NCI-H345 treated with DMSO at 0.1 percent for 48 hours (cell line): ENCODE data around the gene COL16A1.

Experiments
- DNase-seq: peaks from one replicate; lab custom pipeline; 2025; ENCODE audit not compliant: unreplicated experiment; lab: John Stamatoyannopoulos, UW

The COL16A1 gene

DNA sequence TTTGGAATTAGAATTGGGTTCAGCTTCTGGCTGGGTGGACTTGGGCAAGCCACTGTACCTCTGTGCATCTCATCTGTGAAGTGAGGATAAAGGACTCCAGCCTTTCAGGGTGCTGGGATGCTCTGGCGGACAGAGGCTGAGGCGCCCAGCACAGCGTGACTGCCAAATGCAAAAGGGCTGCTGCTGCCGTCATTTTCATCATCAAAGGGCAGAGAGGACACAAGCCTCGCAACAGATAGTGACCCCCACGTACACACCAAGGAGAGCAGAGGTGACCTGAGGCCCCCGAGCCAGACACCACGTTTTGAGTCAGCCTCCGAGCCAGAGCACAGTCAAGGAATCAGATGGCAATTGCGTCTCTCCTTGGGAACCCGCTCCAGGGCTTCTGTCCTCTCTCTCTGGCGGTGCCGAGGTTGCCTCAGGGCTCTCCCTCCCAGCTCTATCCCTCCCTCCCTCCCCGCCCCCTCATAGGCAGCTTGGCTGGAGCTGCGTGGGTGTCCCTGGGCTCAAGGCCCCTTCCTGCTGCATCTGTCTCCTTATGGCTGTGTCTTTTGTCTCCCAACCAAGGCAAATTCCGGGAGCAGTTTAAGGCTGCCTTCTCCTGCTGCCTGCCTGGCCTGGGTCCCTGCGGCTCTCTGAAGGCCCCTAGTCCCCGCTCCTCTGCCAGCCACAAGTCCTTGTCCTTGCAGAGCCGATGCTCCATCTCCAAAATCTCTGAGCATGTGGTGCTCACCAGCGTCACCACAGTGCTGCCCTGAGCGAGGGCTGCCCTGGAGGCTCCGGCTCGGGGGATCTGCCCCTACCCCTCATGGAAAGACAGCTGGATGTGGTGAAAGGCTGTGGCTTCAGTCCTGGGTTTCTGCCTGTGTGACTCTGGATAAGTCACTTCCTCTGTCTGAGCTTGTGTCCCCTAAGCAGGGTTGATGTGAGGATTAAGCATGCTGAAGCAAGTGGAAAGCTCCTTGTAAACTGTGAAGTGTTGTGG is 77.3 kb downstream of the COL16A1 start:
- DNase-seq, result no peak

DNA sequence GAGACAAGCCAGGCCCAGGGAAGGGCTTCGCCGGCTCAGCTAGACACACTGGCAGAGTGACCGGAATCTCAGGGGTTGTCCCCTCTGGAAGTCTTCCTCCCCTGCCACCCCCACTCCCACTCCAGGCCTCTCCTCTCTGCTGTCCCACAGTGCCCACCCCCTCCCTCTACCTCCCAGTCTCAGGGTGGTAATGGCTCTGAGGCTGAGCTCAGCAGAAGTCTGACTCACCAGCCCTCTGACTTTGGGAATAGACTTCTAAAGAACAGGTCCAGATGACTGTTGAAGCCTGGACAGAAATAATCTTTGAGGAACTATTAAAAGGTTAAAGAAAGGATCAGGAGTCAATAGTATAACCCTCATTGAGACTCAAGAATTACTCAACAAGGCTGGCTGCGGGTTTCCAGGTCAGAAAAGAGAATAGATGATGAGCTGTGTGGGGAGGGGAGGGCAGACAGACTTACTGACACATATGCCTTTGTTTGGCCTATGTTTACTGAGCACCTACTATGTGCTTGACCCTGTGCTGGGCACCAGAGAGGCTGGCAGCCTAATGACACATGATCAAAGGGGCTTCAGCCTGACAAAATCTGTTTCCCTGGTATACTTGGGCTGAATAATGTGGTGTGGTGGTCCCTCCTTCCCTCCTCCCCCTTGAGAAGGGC is 78.1 kb downstream of the COL16A1 start:
- DNase-seq, result no peak

DNA sequence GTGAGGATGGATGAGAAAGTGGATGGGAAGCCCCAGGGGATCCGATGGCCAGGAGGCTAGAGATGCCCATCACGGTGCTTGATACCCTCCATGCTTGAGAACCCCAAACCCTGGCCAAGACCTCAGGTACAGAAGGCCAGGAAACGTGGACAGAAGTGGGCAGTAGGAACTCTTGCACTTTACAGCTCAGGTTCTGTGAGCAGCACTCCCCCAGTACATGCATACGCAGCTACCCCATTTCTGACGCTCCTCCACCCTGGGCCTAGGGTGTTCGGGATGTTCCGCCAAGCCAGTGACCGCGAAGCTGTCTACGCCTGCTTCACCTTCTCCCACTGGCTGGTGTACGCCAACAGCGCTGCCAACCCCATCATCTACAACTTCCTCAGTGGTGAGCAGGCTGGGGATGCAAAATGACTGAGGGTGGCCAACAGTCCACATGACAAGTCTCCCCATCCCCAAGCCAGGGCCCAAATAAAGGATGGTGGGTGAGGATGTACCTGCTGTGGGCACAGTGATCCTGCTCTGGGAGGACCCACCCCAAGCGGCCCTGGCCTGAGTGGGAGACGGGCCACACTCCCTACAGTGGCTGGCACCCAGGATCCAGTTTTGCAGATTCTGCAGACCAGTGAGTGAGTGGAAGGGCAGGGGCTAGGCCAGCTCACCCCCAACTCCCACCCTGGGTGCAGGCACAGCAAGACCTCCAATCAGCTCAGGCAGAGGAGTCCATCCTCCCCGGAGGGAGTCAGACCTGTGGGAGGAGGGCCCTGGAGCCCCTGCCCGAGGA is 78.9 kb downstream of the COL16A1 start:
- no peak for DNase-seq

DNA sequence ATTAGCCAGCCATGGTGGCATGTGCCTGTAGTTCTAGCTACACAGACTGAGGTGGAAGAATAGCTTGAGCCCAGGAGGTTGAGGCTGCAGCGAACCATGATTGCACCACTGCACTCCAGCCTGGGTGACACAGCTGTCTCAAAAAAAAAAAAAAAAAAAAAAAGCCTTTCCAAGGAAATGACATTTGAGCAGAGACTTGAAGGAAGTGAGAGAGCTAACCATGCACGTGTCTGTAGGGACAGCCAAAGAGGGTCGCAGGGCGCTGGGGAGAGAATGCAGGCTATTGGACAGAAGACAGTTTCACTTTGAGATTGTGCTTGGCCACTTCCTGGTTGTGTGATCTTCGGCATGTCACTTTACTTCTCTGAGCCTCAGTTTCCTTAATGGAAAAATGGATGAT is 79.5 kb downstream of the COL16A1 start:
- DNase-seq, result no peak

DNA sequence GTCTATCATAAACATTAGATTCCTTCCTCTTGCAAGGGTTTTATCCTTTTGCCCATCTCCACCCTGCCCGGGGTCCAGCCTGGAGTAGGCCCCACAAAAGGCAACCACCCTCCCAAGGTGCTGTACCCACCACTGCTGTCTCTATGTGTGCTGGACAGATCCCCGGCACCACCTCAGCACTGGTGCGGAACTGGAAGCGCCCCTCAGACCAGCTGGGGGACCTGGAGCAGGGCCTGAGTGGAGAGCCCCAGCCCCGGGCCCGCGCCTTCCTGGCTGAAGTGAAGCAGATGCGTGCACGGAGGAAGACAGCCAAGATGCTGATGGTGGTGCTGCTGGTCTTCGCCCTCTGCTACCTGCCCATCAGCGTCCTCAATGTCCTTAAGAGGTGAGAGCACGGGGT is 80.5 kb downstream of the COL16A1 start:
- no peak for DNase-seq

DNA sequence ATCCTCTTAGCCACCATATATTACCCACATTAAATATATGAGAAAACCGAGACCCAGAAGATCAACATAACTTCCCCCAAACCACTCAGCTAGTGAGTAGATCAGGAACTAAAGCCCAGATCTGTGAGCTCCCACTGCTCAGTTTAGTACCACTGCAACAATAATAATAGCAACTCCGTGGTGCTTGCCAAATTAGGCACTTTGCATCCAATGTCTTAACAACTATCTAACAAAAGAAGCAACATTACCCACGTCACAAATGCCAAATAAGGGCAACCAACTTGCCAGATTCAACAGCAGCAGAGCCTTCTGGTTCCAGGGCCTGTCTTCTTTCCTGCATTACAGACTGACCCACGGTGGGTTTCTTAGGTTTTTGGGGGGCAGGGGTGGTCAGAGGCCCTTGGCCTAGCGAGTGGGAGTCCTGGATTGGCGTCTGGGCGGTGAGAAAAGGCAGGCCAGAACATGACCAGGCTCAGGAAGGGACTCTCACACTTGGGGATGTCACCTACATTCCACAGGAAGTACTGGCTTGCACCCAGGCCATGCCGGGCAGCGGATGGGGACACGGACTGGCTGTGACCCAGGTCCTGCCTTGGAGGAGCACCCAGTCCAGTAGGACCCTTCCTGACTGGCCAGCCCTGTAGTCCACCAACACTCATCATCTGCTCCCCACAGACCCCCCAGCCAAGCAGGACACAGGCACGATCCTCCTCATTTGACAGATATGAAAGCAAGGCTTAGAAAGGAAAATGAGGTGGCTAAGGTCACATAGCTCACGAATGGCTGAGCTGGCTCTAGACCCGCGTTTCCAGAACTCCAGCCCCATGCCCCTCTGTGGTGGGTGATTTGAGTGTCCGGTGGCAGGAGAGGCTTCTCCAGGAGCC is 81.7 kb downstream of the COL16A1 start:
- DNase-seq, result no peak

DNA sequence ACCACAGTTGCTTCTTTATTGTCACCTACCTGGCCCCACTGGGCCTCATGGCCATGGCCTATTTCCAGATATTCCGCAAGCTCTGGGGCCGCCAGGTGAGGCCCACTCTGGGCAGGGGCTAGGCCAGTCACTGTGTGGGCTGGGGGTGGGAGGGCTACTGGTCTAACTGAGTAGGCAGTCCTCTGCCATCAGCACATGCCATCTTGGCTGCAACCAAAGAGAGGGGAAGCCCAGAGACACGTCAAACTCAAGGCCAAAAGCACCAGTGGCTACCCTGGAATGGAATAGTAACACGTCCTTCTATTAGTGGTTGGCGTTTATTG is 82.4 kb downstream of the COL16A1 start:
- DNase-seq, result no peak

DNA sequence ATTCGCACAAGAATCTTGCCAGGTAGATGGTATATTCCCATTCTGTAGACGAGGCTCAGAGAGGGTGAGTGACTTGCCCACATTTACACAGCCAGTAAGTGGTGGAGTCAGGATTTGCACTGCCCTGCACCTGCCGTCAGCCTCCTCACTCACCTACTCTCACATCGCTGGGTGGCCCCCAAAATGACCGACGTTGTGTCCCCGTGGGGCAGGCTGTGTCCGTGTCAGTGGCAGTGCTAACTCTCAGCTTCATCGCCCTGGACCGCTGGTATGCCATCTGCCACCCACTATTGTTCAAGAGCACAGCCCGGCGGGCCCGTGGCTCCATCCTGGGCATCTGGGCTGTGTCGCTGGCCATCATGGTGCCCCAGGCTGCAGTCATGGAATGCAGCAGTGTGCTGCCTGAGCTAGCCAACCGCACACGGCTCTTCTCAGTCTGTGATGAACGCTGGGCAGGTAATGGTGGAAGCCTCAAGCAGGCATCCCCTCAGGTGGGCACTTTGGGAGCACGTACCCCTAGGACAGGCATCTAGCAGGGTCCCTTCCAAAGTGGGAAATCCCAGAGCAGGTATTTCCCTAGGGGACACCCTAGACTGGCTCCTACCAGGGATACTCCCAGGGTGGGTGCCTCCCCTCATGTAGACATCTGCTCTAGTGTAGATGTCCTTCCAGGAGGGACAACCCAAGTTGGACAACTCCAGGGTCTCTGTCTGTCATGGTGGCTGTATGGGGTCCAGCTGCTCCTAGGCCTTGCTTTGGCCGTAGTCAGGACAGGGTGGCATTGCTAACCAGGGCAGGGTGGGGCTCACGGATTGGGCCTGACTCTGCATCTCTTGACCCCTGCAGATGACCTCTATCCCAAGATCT is 83.0 kb downstream of the COL16A1 start:
- DNase-seq, result no peak

DNA sequence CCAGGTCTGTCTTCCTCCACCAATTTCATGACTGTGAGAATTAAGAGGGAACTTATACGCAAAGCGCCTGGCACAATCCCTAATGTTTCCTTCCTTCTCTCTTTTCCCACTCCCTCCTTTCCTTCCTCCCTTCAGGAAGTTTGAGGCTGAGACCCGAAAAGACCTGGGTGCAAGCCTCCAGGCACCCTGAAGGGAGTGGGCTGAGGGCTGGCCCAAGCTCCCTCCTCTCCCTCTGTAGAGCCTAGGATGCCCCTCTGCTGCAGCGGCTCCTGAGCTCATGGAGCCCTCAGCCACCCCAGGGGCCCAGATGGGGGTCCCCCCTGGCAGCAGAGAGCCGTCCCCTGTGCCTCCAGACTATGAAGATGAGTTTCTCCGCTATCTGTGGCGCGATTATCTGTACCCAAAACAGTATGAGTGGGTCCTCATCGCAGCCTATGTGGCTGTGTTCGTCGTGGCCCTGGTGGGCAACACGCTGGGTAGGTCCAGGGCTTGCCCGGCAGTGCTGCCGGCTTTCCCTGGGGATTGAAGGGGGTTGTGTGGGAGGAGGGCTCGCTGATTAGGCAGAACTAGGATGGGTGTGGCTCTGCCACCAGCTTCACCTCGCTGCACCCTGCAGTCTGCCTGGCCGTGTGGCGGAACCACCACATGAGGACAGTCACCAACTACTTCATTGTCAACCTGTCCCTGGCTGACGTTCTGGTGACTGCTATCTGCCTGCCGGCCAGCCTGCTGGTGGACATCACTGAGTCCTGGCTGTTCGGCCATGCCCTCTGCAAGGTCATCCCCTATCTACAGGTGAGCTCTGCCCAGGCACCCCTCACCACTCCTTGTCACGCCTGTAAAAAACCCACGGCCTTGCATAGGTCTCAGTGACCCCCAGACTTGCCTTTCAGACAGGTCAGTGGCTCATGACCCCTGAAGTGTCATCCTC is 84.6 kb downstream of the COL16A1 start:
- no peak for DNase-seq

DNA sequence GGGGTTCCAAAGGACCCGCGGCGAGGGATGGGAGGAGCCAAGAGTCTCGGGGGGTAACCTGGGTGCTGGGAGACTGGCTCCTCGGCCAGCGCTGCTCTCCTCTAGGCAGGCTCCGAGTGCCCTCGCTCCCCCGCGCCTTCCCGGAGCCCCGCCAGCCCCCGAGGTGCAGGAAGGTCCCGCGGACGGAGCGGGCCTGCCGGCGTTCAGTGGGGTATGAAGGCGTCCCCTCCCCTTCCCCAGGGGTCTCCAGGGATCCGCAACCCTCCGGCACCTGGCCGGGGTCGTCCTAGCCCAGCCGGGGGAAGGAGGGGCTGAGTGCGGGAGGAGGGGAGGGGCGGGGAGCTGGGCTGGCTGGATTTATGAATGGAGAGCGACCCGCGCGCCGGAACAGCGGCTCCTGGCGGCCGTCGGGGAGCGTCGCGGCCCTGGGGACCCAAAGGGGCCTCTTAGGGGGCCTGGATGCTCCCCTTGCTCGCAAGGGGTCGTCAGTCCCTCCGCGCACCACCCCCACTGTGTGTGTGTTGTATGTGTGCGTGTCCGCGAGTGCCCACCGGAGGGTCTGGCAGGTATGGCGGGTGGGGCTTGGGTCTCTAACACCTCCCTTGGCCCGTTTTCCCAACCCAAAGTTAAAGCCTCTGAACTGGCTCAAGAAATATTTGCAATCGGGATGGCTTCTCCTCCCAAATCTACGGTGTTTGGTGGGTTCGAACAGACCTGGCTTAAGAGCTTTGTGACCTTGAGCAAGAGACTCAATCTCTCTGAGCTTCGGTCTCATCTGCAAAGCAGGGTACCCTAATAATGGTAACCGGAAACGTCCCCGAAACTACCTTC is 85.7 kb downstream of the COL16A1 start:
- peak; percentile 55 for DNase-seq

DNA sequence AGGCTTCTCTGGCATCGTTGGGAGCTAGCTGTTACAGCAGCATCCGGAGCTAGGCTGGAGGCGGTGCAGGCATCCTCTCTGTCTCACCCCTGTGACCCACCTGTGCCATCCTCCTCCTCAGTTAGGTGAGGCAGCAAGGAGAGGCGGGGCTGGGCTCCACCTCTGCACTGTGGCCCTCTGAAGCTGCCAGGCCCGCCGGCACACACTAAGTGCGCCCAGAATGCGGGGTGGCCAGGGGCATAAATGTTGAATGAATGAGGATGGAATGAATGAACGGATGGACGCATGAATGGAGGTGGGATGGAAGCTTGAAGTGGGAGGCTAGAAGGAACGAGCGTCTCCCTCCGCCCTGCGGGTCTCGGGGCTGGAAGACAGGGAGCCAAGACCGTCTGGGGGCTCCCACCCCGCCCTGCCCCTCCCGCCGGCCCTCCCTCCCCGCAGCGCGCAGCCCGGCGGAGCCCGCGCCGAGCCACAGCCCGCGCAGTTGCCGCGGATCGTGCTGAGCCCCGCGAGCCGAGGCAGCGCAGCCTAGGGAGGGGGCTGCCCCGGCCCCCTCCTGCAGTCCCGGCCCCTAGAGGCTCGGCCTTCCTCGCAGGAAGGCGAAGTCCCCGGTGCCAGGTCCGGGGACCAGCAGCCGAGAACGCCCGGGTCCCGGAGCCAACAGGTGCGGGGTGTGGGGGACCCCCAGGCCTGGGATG is 86.5 kb downstream of the COL16A1 start, which contains the start of gene HCRTR1:
HCRTR1 (plus strand) TSS at position 472 of the 698 bp plus-strand sequence. CDS start 1,504 bp downstream, outside the sequence.
- DNase-seq, result no peak

DNA sequence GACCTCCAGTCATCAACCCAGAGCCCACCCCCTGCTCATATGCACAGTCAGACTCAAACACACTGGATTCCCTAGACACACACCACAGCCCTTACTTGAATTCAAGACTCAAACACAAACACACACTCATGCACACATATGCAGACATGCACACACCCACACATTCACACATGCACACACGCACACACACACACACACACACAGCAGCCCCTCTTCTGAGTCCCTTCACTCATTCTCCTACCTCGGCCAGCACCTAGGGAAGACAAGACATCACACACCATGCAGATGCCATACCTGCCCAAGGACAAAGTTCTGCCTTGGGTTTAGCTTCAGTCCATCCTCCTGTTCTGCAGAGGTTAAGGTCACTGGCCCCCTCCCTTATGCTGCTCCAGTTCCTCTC is 87.9 kb downstream of the COL16A1 start:
- DNase-seq, result no peak

DNA sequence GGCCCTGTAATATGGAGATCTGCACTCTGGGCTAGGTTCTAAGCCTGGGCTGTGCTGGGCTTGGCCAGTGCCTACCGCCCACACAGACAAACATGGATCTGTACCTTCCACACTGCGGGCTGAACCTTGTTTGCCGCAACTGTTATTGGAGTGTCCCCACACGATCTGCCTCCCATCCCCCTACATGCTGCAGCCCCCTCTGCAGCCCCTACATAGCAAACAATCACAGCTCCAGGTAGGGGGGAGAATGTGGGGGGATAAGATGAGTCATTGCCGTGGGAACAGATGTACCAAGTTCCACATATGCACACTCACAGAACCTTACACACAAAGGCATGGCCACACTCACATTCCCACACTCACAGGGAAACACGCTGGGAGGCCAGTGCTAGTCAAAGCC is 88.4 kb downstream of the COL16A1 start:
- DNase-seq, result no peak

DNA sequence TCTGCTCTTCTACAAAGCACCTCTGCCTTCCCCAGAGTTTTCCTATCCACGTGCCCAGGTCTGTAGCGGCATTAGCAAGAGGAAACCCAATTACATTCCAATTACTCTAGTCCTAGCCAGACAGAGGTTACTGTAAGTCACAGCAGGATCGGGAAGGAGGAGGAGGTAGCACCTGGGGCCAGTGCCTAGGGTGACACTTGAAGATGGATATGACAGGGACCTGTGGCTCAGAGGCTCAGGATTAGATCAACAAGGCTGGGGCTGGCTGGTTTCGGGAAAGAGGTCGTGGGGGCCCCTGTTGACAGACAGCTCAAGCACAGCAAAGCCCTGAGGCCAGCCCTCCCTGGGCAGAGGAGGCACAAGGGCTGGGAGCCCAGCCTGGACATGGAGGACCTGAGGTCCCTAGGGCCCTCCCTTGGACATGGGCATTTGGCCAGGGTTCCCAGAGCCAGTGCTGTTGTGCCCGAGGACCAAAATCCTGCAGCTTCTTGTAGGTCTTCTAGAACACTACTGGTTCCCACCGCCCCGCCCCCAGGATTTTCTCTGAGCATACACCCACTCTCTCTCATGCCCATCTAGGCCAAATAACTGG is 89.3 kb downstream of the COL16A1 start:
- DNase-seq, result no peak

DNA sequence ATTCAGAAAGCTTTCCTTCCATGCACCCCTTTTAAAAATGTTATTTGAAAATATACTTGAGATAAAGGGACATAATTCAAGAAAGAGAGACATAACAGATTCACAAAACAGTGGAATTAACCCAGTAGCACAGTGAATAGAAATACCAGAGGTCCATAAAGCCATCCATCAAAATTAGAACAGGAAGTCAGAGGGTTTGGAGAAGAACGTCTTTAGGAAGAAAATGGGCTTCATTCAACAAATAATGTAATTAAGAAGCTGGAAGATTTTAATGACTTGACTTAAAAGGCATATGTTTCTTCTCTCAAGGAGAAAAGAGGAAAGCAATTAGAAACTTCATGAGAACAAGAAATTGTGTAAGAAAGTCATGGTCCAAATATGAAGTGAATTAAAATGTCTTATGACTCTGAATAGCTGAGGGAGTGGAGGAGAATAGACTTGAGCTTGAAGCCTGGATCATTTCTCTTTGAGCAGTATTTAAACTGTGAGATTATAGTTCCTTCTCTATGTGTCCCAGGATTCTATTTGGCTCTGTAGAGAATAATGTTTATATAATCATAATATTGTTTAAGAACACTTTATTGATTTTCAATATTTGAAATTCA is 94.2 kb downstream of the COL16A1 start:
- DNase-seq, result no peak

DNA sequence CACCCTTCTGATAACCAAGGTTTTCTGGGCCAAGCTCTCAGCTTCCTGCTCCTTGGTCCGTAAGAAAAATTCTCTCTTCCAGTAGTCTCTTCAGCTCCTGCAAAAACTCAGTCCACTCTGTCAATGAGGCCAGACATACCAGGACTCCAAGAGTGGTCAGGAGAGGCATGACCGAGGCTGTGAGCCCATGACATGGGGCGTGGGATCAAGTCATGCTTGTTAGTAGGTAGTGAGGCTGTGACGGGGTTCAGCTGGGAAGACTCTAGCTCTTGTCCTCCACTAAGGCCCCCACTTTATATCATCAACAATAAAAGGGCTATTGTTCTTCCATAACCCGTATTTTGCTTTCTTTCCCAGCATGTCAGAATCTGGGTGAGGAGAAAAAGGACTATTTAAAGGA is 96.5 kb downstream of the COL16A1 start:
- DNase-seq, result no peak
